GOT3 (cell line): ENCODE data around the gene ZBTB47.

ENCODE experiments used
- DNase-seq: peaks from one replicate; lab custom pipeline; 2025; ENCODE audit warnings: mixed read lengths; lab: John Stamatoyannopoulos, UW

The ZBTB47 gene

DNA sequence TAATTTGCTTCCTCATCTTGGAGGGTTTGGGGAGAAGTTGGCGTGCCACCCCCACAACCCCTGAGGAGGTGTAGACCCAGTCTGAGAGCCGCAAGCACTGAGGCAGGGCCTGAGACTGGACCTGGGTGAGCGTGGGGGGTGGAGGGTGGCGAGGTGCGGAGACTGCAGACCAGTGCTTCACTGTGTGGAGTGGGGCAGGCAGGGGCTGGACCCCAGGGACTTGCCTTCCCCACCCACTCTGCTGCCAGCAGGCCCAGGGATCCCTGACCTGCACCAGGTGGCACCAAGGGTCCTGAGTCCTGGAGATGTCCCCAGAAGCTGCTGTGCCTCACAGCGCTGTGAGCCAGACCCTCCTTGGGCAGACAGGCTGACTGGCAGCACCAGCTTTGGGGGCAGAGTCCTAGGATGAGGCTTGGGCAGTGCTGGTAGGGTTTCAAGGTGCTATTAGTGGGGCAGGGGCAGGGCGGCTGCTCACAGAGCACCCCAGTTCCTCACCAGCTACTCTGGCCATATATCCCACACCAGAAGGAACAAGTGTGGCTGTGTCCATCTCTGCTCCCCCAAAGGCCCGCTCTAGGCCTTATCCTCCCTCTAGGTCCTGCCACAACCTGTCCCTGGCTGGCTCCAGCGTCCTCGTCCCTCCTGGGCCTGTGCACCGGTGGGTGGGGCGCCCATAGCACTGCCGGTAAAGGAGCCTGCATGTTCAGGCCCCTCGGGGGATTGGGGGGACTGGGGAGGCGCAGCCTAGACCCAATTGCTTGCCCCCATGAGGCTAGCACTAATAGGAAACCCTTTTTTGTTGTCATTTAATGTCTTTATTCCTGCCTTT is 11.8 kb downstream of the ZBTB47 start:
- DNase-seq, result no peak

DNA sequence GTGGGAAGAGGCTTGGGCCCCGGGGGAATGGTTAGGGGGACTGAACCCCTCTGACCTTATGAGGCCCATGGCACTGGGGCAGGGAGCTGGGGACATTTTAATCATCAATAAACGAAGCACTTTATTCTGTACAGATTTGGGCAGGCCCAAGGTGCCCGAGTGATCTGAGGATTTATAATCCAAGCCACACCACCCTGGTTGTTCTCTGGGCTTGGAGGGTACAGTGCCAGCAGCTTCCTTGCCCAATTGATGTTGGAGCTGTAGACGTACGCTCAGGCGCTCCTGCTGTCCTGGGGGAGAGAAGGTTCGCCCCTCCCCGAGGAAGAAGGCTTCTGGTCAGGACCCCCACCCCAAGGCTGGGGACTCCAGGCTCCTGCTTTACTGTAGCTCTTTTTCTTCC is 12.5 kb downstream of the ZBTB47 start:
- DNase-seq, result no peak

DNA sequence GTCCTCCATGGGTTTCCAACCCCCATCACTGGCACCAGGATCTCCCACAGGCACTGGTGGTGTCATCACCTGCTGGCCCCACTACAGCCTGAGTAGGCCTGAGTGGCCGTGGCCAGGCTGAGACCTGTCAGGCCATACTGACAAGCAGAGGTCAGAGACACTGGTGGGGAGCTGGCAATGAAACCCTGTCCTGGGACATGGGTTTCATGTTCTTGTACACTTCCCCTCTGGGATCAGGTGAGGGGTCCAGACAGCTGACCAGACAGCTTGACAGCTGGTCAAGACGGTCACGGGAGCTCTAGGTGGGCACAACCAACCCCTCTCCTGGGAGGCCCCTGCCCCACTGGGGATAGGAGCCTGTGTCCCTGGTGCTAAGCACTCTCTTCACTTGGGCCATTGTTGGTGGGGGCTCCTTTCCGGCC is 13.1 kb downstream of the ZBTB47 start:
- no peak for DNase-seq

GRCh38 chr3:42667096-42667522 is 13.6 kb downstream of the ZBTB47 start:
- DNase-seq, result no peak

GRCh38 chr3:42667523-42668412 is 14.3 kb downstream of the ZBTB47 start:
- no peak for DNase-seq

GRCh38 chr3:42668413-42668760 is 14.9 kb downstream of the ZBTB47 start:
- no peak for DNase-seq

DNA sequence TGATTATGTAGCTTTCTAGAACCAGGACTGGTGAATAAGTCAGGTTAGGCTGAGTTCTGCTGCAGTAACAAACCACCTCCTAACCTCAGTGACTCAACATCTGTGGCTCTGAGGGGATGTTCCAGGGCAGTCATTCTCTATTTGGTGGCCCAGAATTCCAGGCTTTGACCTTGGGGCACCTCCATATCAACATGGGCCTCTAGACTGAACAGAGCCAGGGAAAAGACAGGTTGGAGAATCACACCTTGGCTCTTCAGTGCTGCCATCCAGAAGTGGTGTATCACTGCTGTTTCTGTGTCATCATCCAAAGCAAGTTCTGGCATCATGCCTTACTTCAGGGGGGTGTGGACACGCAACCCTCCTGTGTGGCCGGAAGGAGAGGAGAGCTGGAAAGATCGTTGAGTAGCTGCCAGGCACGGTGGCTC is 15.3 kb downstream of the ZBTB47 start:
- no peak for DNase-seq

DNA sequence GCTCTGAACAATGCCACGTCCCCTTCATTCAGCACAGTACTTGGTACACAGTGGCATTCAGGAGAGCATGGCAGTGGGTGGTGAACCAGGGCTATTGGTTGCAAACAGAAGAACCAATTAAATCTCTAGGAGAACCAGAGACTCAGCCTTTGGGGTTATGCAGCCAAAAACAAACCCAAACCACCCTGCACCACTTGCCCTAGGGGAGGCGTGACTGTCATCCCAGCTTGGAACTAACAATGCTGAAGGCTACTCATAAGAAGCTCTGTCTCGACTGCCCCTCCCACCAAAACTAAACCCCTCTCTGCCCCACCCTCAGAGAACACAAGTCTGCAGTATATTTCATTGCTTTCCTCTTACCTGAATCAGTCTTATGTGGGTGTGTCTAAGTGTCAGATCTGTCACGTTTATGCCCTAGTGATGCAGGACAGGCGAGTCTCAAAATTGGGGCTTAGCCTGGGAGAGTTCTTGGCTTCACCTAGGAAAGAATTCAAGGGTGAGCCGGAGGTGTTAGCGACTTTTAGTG is 16.6 kb downstream of the ZBTB47 start:
- DNase-seq, result no peak

- no peak for DNase-seq
Measured at GRCh38 chr3:42670670-42671069, 17.2 kb downstream of the ZBTB47 start.

DNA sequence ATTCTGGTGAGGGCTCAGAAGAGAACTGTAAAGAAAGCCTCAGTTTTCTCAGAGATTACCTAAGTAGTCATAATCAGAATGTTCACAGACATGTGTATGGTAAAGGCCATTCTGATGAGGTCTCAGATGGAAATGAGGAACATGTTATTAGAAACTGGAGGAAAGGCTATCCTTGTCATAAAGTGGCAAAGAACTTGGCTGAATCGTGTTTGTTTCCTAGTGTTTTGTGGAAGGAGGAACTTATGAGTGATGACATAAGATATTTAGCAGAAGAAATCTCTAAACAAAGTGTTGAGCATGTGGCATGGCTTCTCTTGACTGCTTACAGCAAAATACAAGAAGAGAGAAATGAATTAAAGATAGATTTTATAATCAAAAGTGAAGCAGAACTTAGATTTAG is 19.0 kb downstream of the ZBTB47 start:
- DNase-seq, result no peak

GRCh38 chr3:42673082-42673481 is 19.6 kb downstream of the ZBTB47 start:
- DNase-seq, result no peak

GRCh38 chr3:42674146-42674545 is 20.6 kb downstream of the ZBTB47 start:
- DNase-seq, result no peak

DNA sequence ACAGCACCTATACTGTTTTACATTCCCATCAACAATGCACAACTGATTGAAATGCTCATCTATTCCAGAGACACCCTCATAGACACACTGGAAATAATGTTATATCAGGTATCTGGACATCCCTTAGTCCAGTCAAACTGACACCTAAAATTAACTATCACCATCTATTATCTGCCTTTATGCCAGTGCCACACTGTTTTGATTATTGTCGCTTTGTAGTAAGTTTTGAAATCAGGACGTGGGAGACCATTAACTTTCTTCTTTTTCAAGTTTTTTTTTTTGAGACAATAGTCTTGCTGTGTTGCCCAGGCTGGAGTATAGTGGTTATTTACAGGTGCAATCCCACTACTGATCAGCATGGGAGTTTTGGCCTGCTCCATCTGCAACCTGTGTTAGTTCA is 22.4 kb downstream of the ZBTB47 start:
- no peak for DNase-seq

DNA sequence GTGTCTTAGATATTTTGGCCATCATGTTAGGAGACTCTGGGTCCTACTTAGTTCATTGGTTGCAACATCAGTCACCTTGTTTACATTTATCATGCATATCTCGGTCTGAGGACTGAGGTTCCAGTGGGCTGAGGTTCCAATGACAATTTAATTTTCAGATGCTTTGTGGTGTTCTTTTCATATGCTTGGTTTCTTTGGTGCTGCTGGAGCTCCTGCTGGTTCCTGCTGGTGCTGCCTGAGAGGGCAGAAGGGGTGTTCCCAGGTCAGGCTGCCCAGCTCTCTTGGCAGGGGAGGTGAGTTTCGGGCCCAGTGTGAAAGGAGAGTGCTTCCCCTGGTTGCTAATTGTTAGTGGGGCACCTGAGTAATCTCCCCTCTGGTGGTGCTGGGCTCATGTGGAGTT is 24.9 kb downstream of the ZBTB47 start:
- DNase-seq, result no peak

DNA sequence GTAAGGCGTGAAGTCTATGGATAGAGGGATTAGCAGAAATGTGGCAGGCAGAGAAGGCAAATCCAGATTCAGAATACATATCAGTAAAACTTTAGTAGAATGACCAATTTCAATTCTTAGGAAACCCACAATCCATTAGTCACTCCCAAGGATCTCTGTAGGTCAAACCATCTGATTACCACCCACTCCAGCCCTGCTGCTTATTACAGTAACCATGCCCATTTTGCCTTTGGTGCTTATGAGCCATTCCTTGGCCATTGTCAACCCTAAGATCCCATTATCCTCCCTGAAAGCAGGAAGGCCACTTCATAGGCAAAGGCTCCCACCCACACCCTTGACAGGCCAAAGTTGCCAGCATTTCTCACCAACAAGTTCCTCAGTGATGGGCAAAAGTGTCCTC is 26.8 kb downstream of the ZBTB47 start:
- no peak for DNase-seq

DNA sequence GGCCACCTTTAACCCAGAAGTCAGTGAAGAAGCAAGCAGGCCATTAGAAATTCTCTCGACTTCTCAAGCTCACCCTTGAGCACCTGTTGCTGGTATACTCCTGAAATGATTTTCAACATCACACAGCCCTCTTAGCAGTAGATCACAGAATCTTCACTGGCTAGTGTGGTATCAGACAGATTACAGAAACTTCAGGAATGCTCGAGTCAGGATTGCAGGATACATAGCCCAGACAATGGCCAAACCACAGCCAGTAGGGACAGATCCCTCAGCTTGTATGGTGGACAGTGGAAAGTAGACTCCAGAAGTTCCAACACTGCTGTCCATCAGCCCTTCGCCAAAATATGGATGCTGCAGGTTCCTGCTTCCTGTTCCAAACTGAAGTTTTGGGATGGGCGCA is 27.3 kb downstream of the ZBTB47 start:
- no peak for DNase-seq

- DNase-seq, result no peak
Measured at GRCh38 chr3:42681361-42682038, 28.0 kb downstream of the ZBTB47 start.

- DNase-seq, result no peak
Measured at GRCh38 chr3:42682301-42683070, 29.0 kb downstream of the ZBTB47 start.

DNA sequence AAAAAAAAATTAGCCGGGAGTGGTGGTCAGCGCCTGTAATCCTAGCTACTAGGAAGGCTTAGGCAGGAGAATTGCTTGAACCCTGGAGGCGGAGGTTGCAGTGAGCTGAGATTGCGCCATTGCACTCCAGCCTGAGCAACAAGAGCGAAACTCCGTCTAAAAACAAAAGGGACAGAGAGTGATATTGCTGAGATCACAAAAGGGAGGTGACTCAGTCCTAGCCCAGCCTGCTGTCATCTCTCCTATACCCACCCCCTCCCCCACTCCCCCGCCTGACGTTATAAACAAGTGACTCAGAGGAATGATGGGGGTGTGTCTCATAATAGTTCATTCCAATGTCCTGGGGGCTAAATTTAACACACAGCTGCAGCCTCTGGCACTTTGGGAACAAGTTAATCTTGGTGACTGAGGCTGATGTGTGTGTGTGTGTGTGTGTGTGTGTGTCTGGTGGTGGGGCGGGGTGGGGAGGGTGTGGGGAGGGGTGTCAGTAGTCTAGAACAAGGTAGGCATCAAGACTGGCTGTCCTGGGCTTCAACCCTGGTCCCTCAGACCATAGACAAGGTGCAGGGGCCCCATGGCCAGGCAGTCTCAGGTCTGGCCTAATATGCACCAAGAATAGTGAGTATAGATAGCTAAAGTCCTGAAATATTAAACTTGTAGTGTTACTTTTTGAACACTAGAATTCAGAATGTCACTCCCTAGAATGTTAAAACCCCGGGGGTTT is 30.5 kb downstream of the ZBTB47 start:
- peak; percentile 28 for DNase-seq

GRCh38 chr3:42684632-42685362 is 31.3 kb downstream of the ZBTB47 start:
- DNase-seq, result no peak
